Panc1 (cell line): Measurements from ENCODE around the gene PCDHGC3. TPM values are rescaled to one million over a fixed set of nuclear protein-coding genes. Genes with fewer than 3 reads are reported as not detected.

Experiments used
- ATAC-seq: fragments of 200-7000 bp; cut with Tn5 transposase; 2 replicates; pipeline ENCODE4 v1.9.1; 2020; ENCODE audit warnings: mild to moderate bottlenecking, moderate library complexity
- BruUV-seq: library from RNA; stranded (reverse); fragments of 400-500 nt; replicated peaks from 2 replicates; lab custom pipeline; 2021; lab: Mats Ljungman, UMichigan
- CTCF ChIA-PET: fragments of 300-600 bp; sonication (Branson Sonifier 250); formaldehyde crosslinking; loops from one replicate; lab custom pipeline; 2022; ENCODE audit warnings: antibody characterized with exemption; lab: Charles Lee
- POLR2A ChIA-PET: fragments of 300-600 bp; sonication (Branson Sonifier 250); formaldehyde crosslinking; loops from one replicate; lab custom pipeline; 2022; ENCODE audit warnings: antibody characterized with exemption; lab: Charles Lee
- DNase-seq: peaks from one replicate; pipeline ENCODE4 v3.0.0-alpha.2; 2010; ENCODE audit warnings: low read depth, low spot score
- H3K27ac ChIP-seq: 2 replicates; pipeline ENCODE4 v1.5.1; 2011; ENCODE audit warnings: mild to moderate bottlenecking, low read length, inconsistent platforms
- H3K27me3 ChIP-seq: fragments of 200-500 bp; sonication (Bioruptor generic); 2 replicates; pipeline ENCODE4 v1.6.0; 2014; ENCODE audit warnings: low read length, inconsistent platforms; ENCODE audit not compliant: control insufficient read depth, insufficient read depth
- H3K36me3 ChIP-seq: fragments of 200-500 bp; sonication (Bioruptor generic); 2 replicates; pipeline ENCODE4 v1.5.1; 2014; ENCODE audit warnings: inconsistent platforms, mild to moderate bottlenecking, low read length, moderate library complexity; ENCODE audit not compliant: control insufficient read depth, insufficient read depth
- H3K4me1 ChIP-seq: 2 replicates; pipeline ENCODE4 v1.5.1; 2011; ENCODE audit warnings: inconsistent platforms, mild to moderate bottlenecking, low read length, moderate library complexity; ENCODE audit not compliant: control insufficient read depth, insufficient read depth
- H3K4me3 ChIP-seq, 2 experiments: 2 replicates each; pipeline ENCODE4 v1.5.1; 2011 to 2012; ENCODE audit warnings: low read depth in 2 of 2, low read length in 2 of 2, mild to moderate bottlenecking in 2 of 2, inconsistent platforms in 1 of 2, moderate library complexity in 1 of 2
- H3K9me3 ChIP-seq: fragments of 200-500 bp; sonication (Bioruptor generic); 2 replicates; pipeline ENCODE4 v1.5.1; 2014; ENCODE audit warnings: low read depth, mild to moderate bottlenecking, inconsistent platforms, low read length, moderate library complexity; ENCODE audit not compliant: control insufficient read depth, insufficient read depth
- CTCF ChIP-seq: fragments of 450-650 bp; IDR thresholded peaks from 2 replicates; pipeline ENCODE4 v1.5.1; 2017; ENCODE audit warnings: mild to moderate bottlenecking
- POLR2AphosphoS5 ChIP-seq: IDR thresholded peaks from 2 replicates; pipeline ENCODE4 v1.6.1; 2012; ENCODE audit warnings: mild to moderate bottlenecking, low read depth, low read length, moderate library complexity
- REST ChIP-seq, 2 experiments: IDR thresholded peaks; 2 replicates each; pipeline ENCODE4 v1.6.1; 2011 to 2012; ENCODE audit warnings: low read depth in 2 of 2, control low read depth in 1 of 2, low read length in 1 of 2, mild to moderate bottlenecking in 1 of 2, moderate library complexity in 1 of 2; ENCODE audit not compliant: insufficient read depth in 1 of 2
- SIN3A ChIP-seq: IDR thresholded peaks from 2 replicates; pipeline ENCODE4 v1.6.1; 2012; ENCODE audit warnings: low read depth, mild to moderate bottlenecking, low read length, moderate library complexity, borderline replicate concordance; ENCODE audit not compliant: insufficient read depth
- TCF7L2 ChIP-seq: IDR thresholded peaks from 2 replicates; pipeline ENCODE4 v1.6.1; 2011; ENCODE audit warnings: mild to moderate bottlenecking, low read depth, low read length, inconsistent platforms
- in situ Hi-C: cut with HindIII; loops from 2 replicates; pipeline ENCODE4 v1.10.0; 2016; ENCODE audit warnings: low sequenced_read_pairs, low pct_unique_long_range_greater_than_20kb
- intact Hi-C: fragments of 100-400 bp; cut with micrococcal nuclease; formaldehyde crosslinking; loops from one replicate; pipeline ENCODE4 v1.10.0; 2022; ENCODE audit not compliant: unreplicated experiment
- total RNA-seq: library from RNA; stranded (reverse); gene quantifications from one replicate; pipeline ENCODE4 v1.2.1, GENCODE V29; 2021; ENCODE audit not compliant: unreplicated experiment

PCDHGC3 gene
- total RNA-seq, 1 experiment from 2014 or later: 54.1 TPM

GRCh38 chr5:141521244-141521781, 45.5 kb downstream of the PCDHGC3 start:
- TF ChIP-seq REST (IDR thresholded peaks at IDR 0.05; ENCODE audit: insufficient read depth in 1 of 2, low read depth in 2 of 2, low read length in 1 of 2) (0 out of 4 replicates have a peak, but pooled peaks of 1 of the 2 experiments have one; percentile 20), CTCF (no peak), TCF7L2 (no peak), SIN3A (no peak), POLR2AphosphoS5 (peak; percentile 84)
- Histone ChIP-seq H3K27ac (peak overlapping the region; percentile 86), H3K9me3 (no peaks in the 10 kb centered on the region; the same call in 1 of the 2 replicates), H3K27me3 (no peaks in the 10 kb centered on the region), H3K4me3 (no peak overlapping the region), H3K36me3 (peaks cover 5% of the 10 kb centered on the region), H3K4me1 (peaks cover 38% of the 10 kb centered on the region)
- in situ Hi-C loops (no loop called here), intact Hi-C loops (loop anchor here (10.0 kb wide), 1 partner anchor 167 kb away; the partner anchor contains the start of genes PCDHGA4, PCDHGB1 and PCDHGB2)
- peak; percentile 89 for ATAC-seq
- peak; percentile 97 for DNase-seq
- POLR2A ChIA-PET: no interaction called here
- CTCF ChIA-PET: interaction anchor here (1.0 to 1.5 kb wide), 2 partner anchors 8 to 104 kb away, joined by 3 to 17 read pairs; partner anchors contain the start of gene PCDHGB7
- BruUV-seq: no TSS peak

- H3K27ac ChIP-seq: peak overlapping the region; percentile 86
- no TSS peak for BruUV-seq
- ChIA-PET CTCF (interaction anchor here (1.5 kb wide), 1 partner anchor 105 kb away, joined by 17 read pairs; the partner anchor contains the start of gene PCDHGB7), POLR2A (no interaction called here)
- peaks cover 37% of the 10 kb centered on the region for H3K4me1 ChIP-seq
- DNase-seq (no peak), ATAC-seq (no peak)
- H3K4me3 ChIP-seq: no peak overlapping the region
- no peaks in the 10 kb centered on the region for H3K27me3 ChIP-seq
- TF ChIP-seq TCF7L2 (no peak), REST (IDR thresholded peaks at IDR 0.05; ENCODE audit: insufficient read depth in 1 of 2, low read depth in 2 of 2, low read length in 1 of 2) (no peak), CTCF (no peak), SIN3A (no peak), POLR2AphosphoS5 (no peak)
- H3K36me3 ChIP-seq: peaks cover 5% of the 10 kb centered on the region
- no peaks in the 10 kb centered on the region; the same call in 1 of the 2 replicates for H3K9me3 ChIP-seq
- in situ Hi-C loops: no loop called here
- intact Hi-C loops: loop anchor here (10.0 kb wide), 1 partner anchor 168 kb away; the partner anchor contains the start of genes PCDHGA4, PCDHGB1 and PCDHGB2
Observed at GRCh38 chr5:141522301-141522700, 46.5 kb downstream of the PCDHGC3 start.
